Liver (tissue), 3 donors: ENCODE measurements around the gene NUAK1.

Source experiments
- GABPA ChIP-seq, 2 donors: IDR thresholded peaks in 1 of 2; conservative IDR thresholded peaks in 1 of 2; 2 replicates each; pipeline ENCODE4 v1.6.1; 2016; ENCODE audit warnings: antibody characterized with exemption in 2 of 2, mild to moderate bottlenecking in 1 of 2, moderate library complexity in 1 of 2
- HNF4G ChIP-seq: IDR thresholded peaks from 2 replicates; pipeline ENCODE4 v1.6.1; 2016; ENCODE audit warnings: antibody characterized with exemption
- TF ChIP-seq, protein P1 (sequence below): IDR thresholded peaks from 2 replicates; pipeline ENCODE4 v1.6.1; 2016; ENCODE audit warnings: antibody characterized with exemption, mild to moderate bottlenecking
- TF ChIP-seq, protein P2 (sequence below): IDR thresholded peaks from 2 replicates; pipeline ENCODE4 v1.6.1; 2016; ENCODE audit warnings: antibody characterized with exemption
- TF ChIP-seq, protein P3 (sequence below): fragments of 150-350 bp; IDR thresholded peaks from 2 replicates; pipeline ENCODE4 v1.5.1; 2017; ENCODE audit warnings: improper control_type of control experiment, low read depth, low read length; ENCODE audit not compliant: missing input control
- donor health status: healthy.
- donor health status: healthy.

DNA sequence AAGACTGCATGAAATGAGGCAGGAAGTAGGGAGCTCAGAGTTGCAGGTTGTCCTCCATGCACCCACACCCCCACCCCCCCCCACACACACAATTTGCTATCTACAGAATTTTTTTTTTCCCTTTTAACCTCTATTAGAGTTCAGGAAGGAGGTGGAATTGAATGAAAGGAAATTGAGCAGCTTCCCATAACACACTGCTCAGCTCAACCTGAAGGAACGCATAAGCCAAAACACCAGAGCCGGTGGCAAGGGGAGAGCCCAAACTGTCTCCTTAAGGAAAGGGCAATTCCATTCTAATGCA lies 74.1 kb downstream of the NUAK1 start:
- TF ChIP-seq, protein P1, sequence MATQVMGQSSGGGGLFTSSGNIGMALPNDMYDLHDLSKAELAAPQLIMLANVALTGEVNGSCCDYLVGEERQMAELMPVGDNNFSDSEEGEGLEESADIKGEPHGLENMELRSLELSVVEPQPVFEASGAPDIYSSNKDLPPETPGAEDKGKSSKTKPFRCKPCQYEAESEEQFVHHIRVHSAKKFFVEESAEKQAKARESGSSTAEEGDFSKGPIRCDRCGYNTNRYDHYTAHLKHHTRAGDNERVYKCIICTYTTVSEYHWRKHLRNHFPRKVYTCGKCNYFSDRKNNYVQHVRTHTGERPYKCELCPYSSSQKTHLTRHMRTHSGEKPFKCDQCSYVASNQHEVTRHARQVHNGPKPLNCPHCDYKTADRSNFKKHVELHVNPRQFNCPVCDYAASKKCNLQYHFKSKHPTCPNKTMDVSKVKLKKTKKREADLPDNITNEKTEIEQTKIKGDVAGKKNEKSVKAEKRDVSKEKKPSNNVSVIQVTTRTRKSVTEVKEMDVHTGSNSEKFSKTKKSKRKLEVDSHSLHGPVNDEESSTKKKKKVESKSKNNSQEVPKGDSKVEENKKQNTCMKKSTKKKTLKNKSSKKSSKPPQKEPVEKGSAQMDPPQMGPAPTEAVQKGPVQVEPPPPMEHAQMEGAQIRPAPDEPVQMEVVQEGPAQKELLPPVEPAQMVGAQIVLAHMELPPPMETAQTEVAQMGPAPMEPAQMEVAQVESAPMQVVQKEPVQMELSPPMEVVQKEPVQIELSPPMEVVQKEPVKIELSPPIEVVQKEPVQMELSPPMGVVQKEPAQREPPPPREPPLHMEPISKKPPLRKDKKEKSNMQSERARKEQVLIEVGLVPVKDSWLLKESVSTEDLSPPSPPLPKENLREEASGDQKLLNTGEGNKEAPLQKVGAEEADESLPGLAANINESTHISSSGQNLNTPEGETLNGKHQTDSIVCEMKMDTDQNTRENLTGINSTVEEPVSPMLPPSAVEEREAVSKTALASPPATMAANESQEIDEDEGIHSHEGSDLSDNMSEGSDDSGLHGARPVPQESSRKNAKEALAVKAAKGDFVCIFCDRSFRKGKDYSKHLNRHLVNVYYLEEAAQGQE: no peak
- TF ChIP-seq HNF4G: no peak
- no peak for TF ChIP-seq GABPA (IDR thresholded peaks at IDR 0.05 in 1 of 2, conservative IDR thresholded peaks at IDR 0.05 in 1 of 2)
- TF ChIP-seq, protein P2, sequence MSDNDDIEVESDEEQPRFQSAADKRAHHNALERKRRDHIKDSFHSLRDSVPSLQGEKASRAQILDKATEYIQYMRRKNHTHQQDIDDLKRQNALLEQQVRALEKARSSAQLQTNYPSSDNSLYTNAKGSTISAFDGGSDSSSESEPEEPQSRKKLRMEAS: no peak
- TF ChIP-seq, protein P3, sequence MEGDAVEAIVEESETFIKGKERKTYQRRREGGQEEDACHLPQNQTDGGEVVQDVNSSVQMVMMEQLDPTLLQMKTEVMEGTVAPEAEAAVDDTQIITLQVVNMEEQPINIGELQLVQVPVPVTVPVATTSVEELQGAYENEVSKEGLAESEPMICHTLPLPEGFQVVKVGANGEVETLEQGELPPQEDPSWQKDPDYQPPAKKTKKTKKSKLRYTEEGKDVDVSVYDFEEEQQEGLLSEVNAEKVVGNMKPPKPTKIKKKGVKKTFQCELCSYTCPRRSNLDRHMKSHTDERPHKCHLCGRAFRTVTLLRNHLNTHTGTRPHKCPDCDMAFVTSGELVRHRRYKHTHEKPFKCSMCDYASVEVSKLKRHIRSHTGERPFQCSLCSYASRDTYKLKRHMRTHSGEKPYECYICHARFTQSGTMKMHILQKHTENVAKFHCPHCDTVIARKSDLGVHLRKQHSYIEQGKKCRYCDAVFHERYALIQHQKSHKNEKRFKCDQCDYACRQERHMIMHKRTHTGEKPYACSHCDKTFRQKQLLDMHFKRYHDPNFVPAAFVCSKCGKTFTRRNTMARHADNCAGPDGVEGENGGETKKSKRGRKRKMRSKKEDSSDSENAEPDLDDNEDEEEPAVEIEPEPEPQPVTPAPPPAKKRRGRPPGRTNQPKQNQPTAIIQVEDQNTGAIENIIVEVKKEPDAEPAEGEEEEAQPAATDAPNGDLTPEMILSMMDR: no peak
